DMS153 treated with DMSO at 0.1 percent for 48 hours (cell line): Measurements from ENCODE around the gene SEC23IP.
"Not testable (repeated sequence)": the region's sequence is repeated elsewhere in the genome, so short reads cannot be mapped to it uniquely, and the experiment has no call there.

Source experiments
- DNase-seq: peaks from one replicate; lab custom pipeline; 2025; ENCODE audit not compliant: unreplicated experiment; lab: John Stamatoyannopoulos, UW

SEC23IP gene

DNA sequence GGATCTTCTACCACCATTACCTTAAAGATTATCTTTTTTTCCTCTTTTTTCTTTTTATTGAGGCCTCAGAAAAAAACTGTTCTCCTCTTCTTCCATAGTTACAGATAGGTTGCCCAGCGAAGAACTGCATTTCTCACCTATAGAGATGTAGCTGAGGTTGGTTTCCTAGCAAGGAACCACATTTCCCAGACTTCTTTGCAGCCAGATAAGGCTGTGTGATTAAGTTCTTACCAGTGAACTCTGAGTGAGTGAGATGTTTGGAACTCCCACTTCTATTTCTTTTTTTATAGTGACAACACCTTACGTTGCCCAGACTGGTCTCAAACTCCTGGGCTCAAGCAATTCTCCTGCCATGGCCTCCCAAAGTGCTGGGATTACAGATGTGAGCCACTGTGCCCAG, 14.0 kb upstream of the SEC23IP start:
- no peak for DNase-seq

DNA sequence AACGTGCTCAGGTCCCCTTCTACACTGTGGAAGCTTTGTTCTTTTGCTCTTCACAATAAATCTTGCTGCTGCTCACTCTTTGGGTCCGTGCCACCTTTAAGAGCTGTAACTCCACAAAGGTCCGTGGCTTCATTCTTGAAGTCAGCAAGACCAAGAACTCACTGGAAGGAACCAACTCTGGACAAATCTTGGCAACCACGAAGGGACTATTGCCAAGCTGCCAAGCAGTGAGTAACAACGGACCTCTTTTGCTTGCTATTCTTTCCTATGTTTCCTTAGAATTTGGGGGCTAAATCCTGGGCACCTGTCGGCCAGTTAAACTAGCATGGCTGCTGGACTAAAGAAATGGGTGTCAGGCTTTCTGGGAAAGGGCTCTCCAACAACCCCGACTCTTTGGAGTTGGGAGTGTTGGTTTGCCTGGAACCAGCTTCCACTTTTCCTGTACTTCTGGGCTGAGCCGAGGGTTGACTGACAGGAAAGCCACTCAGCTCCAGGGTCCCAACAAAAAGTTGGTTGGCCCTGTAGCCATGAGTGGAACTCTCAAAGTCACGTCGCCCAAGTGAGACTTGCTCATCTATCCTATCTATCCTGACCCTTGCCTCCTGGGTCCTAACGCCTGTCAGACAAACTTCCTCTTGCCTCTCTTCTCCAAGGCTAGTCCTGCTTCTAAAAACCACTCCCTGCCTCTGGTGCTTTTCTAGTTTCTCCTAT, 8.5 kb upstream of the SEC23IP start:
- DNase-seq: not testable (repeated sequence)

DNA sequence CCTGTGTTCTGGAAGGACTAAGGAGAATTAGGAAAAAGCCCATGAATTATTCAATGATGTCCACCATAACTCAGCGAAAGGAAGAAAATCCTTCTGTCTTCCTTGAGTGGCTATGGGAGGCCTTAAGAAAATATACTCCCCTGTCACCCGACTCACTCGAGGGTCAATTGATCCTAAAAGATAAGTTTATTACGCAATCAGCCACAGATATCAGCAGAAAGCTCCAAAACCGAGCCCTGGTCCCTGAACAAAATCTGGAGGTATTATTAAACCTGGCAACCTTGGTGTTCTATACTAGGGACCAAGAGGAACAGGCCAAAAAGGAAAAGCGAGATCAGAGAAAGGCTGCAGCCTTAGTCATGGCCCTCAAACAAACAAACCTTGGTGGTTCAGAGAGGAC, 6.5 kb upstream of the SEC23IP start:
- not testable (repeated sequence) for DNase-seq

DNA sequence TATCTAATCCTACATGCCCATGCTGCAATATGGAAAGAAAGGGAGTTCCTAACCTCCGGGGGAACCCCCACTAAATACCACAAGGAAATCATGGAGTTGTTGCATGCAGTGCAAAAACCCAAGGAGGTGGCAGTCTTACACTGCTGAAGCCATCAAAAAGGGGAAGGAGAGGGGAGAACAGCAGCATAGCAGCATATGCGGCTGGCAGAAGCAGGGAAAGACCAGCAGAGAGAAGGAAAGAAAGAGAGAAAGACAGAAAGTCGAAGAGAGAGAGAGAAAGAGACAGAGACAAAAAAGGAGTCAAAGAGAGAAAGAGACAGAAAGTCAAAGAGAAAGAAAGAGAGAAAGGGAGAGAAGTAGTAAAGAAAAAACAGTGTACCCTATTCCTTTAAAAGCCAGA, 3.8 kb upstream of the SEC23IP start:
- DNase-seq: not testable (repeated sequence)

DNA sequence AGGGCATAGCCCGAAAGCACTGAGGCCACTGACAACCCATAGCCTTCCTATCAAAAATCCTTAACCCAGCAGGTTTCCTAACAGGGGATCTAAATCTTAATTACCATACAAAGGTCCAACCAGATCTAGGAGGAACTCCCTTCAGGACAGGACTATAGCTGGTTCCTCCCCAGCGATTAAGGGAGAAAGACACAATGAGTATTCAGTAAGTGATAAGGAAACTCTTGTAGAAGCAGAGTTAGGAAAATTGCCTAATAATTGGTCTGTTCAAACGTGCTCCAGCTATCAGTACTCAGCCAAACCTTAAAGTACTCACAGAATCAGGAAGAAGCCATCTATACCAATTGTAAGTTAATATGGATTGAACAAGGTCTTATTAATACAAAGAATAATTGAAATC, 3.3 kb upstream of the SEC23IP start:
- not testable (repeated sequence) for DNase-seq

DNA sequence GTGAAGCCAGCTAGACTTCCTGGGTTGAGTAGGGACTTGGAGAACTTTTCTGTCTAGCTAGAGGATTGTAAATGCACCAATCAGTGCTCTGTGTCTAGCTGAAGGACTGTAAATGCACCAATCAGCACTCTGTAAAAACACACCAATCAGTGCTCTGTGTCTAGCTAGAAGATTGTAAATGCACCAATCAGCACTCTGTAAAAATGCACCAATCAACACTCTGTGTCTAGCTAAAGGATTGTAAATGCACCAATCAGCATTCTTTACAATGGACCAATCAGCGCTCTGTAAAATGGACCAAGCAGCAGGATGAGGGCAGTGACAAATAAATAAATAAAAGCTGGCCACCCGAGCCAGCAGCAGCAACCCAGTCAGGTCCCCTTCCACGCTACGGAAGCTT, 2.2 kb upstream of the SEC23IP start:
- not testable (repeated sequence) for DNase-seq

DNA sequence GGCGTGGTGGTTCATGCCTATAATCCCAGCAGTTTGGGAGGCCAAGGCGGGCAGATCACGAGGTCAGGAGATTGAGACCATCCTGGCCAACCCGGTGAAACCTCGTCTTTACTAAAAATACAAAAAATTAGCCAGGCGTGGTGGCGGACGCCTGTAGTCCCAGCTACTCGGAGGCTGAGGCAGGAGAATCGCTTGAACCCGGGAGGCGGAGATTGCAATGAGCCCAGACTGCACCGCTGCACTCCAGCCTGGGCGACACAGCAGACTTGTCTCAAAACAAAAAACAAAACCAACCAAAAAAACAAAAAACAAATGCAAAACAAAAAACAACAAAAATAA, 712 bp upstream of the SEC23IP start:
- not testable (repeated sequence) for DNase-seq

DNA sequence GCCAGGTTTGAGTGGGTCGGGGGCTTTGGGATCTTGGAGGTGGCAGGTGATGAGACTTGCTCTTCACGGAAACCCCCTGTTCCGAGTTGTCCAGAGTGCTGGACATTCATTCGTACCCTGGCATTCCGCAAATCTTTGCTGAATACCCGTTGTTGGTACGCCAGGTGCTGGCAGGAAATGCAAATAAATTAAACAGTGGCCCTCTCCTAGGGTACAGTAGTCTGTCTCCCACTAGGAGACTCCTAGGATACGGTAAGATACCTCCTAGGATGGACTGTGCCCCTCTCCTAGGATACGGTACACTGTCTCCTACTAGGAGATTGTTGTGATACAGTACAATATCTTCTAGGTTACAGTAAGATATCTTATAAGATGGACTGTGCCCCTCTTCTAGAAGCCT, 544 bp downstream of the SEC23IP start:
- DNase-seq: no peak

DNA sequence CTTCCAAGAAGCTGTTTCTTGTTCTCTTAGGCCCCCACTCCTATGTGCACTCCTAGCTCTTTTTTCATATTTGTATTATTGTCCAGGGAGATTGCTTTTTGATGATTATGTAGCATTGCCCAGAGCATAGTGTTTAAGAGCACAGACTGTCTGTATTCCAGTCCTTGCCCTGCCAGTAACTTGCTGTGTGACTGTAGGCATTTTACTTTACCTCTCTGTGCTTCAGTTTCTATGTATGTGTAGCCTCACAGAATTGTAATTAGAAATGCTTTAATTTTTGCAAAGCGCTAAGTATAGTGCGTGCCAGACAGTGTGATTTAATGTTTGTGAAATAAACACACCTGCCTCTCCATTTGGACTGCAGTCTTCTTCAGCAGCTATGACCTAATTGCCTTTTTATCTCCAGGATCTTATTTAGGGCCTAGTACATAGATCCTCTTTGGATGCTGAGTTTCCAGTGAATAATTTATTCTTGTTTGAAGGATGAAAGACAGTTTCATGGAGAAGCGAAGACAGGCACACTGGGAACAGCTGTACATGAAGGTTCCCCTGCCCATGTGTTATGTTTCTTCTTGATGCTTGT, 1.4 kb downstream of the SEC23IP start:
- no peak for DNase-seq

DNA sequence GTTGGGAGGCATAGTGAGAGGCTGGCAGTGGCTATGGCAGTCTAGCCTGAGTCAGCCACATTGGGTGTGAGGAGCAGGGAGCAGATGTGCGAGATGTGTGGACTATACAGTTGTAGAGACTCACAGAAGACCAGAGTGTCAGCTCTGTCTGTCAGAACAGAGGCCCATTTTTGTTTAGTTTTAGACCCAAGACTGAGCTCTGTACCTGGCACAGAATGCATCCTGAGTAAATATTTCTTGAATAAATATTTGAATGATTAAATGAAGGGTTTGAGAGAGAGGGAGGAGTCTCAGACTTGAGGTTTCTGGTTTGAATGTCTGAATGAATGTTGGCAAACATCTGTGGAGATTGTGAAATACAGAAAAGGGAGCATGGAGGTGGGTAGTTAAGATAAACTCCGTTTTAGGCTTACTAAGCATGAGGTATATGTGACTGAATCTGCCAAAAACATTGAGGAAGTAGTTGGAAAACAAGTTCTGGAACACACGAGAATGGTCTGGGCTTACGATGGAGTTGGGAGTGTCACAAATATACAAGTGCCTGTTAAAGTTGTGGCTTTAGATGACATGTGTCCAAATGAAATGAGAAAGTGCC, 3.6 kb downstream of the SEC23IP start:
- DNase-seq: no peak

DNA sequence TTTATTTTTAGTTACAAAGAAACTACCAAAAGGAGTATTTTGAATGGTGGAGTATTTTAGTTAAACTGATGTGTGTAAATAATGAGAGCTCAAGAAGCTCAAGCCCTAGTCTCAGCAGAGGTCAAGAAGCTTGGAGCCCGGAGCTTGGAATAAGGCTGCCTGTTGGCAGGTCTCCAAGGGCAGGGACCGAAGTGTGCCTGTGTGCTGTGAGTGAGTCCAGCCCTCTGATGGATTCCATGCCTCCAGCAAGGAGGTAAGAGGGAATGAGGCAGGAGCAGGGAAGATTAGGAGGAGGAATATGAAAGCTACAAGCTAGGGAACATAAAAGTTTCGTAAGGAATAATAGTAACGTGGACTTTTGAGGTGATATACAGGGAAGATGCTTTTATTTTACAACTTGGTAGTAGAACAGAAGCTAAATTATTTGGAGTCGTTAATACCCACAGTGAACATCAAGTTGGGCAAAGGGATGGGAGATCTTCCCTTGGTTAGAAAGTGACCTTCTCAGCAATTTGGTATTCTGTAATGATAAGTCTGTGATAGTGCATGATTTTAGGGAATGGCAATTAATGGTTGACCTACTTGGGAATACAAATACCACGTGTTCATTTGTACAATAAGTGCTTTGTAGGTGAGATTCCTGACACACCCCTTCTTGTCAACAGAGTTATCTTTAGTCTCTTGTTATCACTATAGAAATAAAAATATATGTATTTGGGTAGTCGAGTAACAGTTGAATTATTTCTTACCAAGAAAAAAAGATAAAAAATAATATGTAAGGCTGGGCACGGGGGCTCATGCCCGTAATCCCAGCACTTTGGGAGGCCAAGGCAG, 4.6 kb downstream of the SEC23IP start:
- no peak for DNase-seq

DNA sequence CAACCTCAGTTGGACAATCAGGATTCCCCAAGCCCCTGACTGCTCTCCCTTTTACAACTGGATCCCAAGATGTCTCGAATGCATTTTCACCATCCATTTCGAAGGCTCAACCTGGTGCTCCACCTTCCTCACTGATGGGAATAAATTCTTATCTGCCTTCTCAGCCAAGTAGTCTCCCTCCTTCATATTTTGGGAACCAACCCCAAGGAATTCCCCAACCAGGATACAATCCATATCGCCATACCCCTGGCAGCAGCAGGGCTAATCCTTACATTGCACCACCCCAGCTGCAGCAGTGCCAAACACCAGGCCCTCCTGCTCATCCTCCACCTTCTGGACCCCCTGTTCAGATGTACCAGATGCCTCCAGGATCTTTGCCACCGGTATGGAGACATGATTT, 6.0 kb downstream of the SEC23IP start:
- DNase-seq: no peak

DNA sequence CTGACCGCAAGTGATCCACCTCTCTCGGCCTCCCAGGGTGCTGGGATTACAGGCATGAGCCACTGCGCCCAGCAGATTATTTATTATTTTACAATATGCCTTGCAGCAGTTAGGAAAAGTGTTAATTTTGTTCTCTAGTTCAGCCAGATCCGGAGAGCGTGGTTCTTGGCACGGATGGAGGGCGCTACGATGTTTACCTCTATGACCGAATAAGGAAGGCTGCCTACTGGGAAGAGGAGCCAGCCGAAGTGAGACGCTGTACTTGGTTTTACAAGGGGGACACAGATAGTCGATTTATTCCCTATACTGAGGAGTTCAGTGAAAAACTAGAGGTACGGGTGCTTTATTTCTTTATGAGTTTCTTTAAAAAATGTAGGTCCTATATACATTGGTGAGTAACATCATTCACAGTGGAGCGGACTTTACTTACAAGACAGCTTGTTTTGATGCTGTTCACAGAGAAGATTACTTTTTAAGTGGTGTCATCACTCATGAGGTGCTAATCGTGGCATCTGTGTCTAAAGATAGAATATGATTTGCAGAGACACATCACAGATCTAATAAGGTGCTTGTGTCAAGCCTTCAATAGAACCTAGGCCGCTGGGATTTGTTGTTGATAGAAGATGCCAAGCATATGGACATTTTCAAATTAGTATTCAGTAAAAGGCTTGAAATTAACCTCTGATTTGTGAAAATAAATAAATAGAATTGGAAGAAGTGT, 11.6 kb downstream of the SEC23IP start:
- DNase-seq: no peak

DNA sequence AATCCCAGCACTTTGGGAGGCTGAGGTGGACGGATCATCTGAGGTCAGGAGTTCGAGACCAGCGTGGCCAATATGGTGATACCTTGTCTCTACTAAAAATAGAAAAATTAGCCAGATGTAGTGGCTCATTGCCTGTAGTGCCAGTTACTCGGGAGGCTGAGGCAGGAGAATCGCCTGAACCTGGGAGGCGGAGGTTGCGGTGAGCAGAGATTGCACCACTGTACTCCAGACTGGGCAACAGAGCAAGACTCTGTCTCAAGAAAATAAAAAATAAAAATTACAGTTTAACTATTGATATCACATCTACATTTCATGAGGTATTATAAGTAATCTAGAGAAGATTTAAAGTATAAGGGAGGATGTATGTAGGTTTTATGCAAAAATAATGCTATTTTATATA, 15.2 kb downstream of the SEC23IP start:
- DNase-seq: not testable (repeated sequence)

DNA sequence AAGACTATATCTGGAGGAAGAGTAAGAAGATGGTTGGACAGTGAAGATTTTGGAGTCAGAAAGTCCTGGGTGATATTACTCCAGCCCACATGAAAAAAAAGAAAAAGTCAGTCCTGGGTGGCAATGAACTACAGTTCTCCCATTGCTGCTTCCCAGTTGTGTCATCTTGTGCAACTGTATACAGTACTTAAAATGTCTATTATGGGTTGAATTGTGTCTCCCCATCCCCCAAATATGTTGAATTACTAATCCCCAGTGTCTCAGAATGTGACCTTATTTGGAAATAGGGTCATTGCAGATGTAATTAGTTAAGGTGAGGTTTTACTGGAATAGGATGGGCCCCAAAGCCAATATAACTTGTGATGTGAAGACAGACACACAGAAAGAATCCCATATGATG, 15.6 kb downstream of the SEC23IP start:
- DNase-seq: no peak

DNA sequence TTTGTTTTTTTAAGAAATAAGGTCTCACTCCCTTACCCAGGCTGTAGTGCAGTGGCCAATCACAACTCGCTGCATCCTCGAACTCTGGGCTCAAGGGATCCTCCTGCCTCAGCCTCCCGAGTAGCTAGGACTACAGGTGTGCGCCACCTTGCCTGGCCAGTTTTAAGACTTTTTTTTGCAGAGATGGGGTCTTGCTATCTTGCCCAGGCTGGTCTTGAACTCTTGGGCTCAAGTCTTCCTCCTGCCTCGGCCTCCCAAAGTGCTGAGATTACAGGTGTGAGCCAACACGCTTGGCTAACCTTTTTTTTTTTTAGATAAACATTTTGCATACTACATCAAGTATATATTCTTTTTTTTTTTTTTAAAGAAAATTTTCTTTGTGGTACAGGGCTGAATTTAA, 18.2 kb downstream of the SEC23IP start:
- DNase-seq: no peak

DNA sequence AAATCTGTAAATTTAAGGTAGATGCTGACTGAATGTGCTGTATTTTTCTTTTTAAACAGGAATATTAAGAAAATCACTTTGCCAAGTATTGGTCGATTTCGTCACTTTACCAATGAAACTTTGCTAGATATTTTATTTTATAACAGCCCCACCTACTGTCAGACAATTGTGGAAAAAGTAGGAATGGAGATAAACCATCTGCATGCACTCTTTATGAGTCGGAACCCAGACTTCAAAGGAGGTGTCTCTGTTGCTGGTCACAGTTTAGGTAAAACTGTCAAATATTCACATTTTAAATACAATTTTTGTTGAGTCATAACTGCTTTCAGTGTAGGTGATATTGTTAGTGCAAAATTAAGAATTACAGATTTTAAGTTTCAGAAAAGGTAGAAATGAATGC, 25.2 kb downstream of the SEC23IP start:
- DNase-seq: no peak

DNA sequence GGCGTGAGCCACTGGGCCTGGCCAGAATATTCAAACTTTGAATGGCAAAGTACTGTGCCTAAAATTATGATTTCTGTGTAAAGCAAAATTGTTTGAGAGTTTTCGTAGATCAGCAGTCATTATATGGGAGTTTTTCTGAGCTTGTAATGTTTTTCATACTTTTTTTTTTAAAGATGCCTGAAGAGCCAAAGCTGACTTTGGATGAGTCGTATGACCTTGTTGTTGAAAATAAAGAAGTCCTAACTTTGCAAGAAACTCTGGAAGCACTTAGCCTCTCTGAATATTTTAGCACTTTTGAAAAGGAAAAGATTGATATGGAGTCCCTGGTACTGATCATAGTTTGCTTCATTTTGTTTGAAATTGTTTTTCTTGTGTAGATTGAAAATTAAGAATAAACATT, 26.7 kb downstream of the SEC23IP start:
- no peak for DNase-seq

DNA sequence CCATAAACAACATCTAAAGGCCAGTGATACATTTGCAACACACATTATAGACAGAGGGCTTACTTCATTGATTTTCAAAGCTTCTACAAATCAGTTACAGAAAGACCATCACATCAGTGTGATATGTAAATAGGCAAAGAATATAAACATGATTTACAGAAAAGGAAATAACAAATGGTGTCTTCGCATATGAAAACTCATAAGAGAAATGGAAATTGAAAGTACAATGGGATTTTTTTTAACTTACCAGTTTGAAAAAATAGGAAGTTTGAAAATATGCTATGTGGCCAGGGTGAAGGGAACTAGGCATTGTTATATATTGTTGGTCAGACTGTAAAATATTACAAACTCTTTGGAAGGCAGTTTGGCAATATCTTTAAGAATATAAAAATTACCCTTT, 27.3 kb downstream of the SEC23IP start:
- DNase-seq: no peak

DNA sequence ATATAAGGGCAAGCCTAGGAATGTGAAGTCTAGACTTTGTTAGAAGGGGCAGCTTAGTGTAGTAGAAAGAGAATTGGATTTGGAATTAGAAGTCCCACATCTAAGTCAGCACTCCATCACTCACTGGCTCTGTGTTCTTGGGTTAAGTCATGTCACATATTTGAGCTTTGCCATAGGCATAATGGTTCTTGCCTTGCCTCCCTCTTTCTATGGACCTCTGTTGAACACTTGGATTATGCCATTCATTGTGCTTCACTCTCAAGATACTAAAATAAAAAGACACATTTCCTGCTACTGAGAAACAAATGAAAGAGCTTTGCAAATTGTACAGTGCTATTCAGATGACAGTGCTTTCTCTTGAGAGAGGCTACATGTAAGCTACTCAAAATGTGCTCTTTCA, 35.9 kb downstream of the SEC23IP start:
- no peak for DNase-seq

DNA sequence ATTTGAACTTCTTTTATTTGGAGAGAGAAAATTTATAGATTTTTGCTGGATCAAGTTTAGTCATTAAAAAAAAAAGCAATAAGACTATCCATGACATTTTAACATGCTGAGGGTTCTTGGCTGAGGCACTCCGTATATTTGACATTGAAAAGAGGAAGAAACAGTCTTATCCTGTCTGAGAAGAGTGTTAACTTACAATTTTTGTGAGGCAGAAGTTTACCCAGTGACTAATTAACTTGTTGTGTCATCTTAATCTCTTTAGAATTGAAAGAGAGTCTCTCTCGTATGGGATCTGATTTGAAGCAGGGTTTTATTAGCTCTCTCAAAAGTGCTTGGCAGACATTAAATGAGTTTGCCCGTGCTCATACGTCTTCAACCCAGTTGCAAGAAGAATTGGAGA, 39.3 kb downstream of the SEC23IP start:
- DNase-seq: no peak
